Neural progenitor cell (in vitro differentiated cells): ENCODE measurements around the gene WDR31. TPM values are rescaled to one million over a fixed set of nuclear protein-coding genes. Genes with fewer than 3 reads are reported as not detected.

ENCODE experiments used
- DNase-seq: peaks from one replicate; pipeline ENCODE4 v3.0.0-alpha.2; 2016; ENCODE audit warnings: low spot score
- H2AFZ ChIP-seq: fragments of 200-600 bp; sonication (generic); replicated peaks from 2 replicates; pipeline ENCODE4 v1.6.1; 2016; ENCODE audit warnings: antibody characterized with exemption
- H3F3A ChIP-seq: fragments of 200-600 bp; sonication (generic); 2 replicates; pipeline ENCODE4 v1.6.1; 2016; ENCODE audit warnings: antibody characterized with exemption, low read depth
- H3K27ac ChIP-seq: fragments of 200-600 bp; sonication (generic); 2 replicates; pipeline ENCODE4 v1.5.1; 2016; ENCODE audit warnings: mild to moderate bottlenecking
- H3K27me3 ChIP-seq: fragments of 200-600 bp; sonication (generic); 2 replicates; pipeline ENCODE4 v1.6.1; 2016; ENCODE audit warnings: mild to moderate bottlenecking, moderate library complexity
- H3K36me3 ChIP-seq: fragments of 200-600 bp; sonication (generic); 2 replicates; pipeline ENCODE4 v1.5.1; 2016
- H3K4me1 ChIP-seq: fragments of 200-600 bp; sonication (generic); 2 replicates; pipeline ENCODE4 v1.6.1; 2016; ENCODE audit warnings: mixed run types
- H3K4me2 ChIP-seq: fragments of 200-600 bp; sonication (generic); 2 replicates; pipeline ENCODE4 v1.6.1; 2016
- H3K4me3 ChIP-seq: fragments of 200-600 bp; sonication (generic); 2 replicates; pipeline ENCODE4 v1.5.1; 2016
- H3K79me2 ChIP-seq: fragments of 200-600 bp; sonication (generic); 2 replicates; pipeline ENCODE4 v1.6.1; 2016; ENCODE audit warnings: low read depth
- H3K9ac ChIP-seq: fragments of 200-600 bp; sonication (generic); 2 replicates; pipeline ENCODE4 v1.6.1; 2016
- H3K9me3 ChIP-seq: fragments of 200-600 bp; sonication (generic); 2 replicates; pipeline ENCODE4 v1.5.1; 2016; ENCODE audit warnings: low read depth
- H4K20me1 ChIP-seq: fragments of 200-600 bp; sonication (generic); 2 replicates; pipeline ENCODE4 v1.6.1; 2016; ENCODE audit warnings: low read depth
- H3K27ac Mint-ChIP-seq: 3 replicates; pipeline ENCODE4 v1.8.0; 2021; ENCODE audit warnings: mixed read lengths
- H3K27me3 Mint-ChIP-seq: 2 replicates; pipeline ENCODE4 v1.8.0; 2022; ENCODE audit warnings: low read depth, mild to moderate bottlenecking, inconsistent platforms, moderate library complexity, mixed read lengths; ENCODE audit not compliant: insufficient read depth
- H3K36me3 Mint-ChIP-seq: 3 replicates; pipeline ENCODE4 v1.8.0; 2021; ENCODE audit warnings: mixed read lengths
- H3K4me1 Mint-ChIP-seq: 3 replicates; pipeline ENCODE4 v1.8.0; 2021; ENCODE audit warnings: mixed read lengths
- H3K4me3 Mint-ChIP-seq: 3 replicates; pipeline ENCODE4 v1.8.0; 2021; ENCODE audit warnings: mild to moderate bottlenecking, moderate library complexity, mixed read lengths
- H3K9me3 Mint-ChIP-seq: 3 replicates; pipeline ENCODE4 v1.8.0; 2020; ENCODE audit warnings: mixed read lengths
- EZH2 ChIP-seq: fragments of 200-600 bp; sonication (generic); IDR thresholded peaks from 2 replicates; pipeline ENCODE4 v1.6.1; 2017; ENCODE audit warnings: antibody characterized with exemption, mild to moderate bottlenecking, moderate library complexity
- EZH2phosphoT487 ChIP-seq: fragments of 200-600 bp; sonication (generic); IDR thresholded peaks from 2 replicates; pipeline ENCODE4 v1.6.1; 2017; ENCODE audit warnings: antibody characterized with exemption
- total RNA-seq: library from RNA; depleted of rRNA; stranded (reverse); fragments of >200 nt; gene quantifications from 2 replicates; pipeline ENCODE4 v1.2.3, GENCODE V29; 2015; ENCODE audit warnings: low replicate concordance
- TF ChIP-seq, protein P1 (sequence below): fragments of 200-600 bp; sonication (generic); IDR thresholded peaks from 2 replicates; pipeline ENCODE4 v1.5.1; 2017; ENCODE audit warnings: antibody characterized with exemption, mild to moderate bottlenecking

WDR31 gene
- total RNA-seq, 1 donor from 2014 or later = 3.2 TPM

GRCh38 chr9:113309204-113309813 is 30.8 kb downstream of the WDR31 start:
- H3K27me3 Mint-ChIP-seq = no peaks in the 10 kb centered on the region
- H3K27ac ChIP-seq = no peak overlapping the region
- no peak overlapping the region for H2AFZ ChIP-seq
- H3F3A ChIP-seq = no peaks in the 10 kb centered on the region
- no peaks in the 10 kb centered on the region for H3K36me3 Mint-ChIP-seq
- H3K4me2 ChIP-seq = no peak overlapping the region
- DNase-seq = peak; percentile 47
- no peaks in the 10 kb centered on the region for H4K20me1 ChIP-seq
- no peaks in the 10 kb centered on the region for H3K4me1 ChIP-seq
- no peak overlapping the region for H3K4me3 ChIP-seq
- no peaks in the 10 kb centered on the region for H3K9me3 ChIP-seq
- no peaks in the 10 kb centered on the region for H3K9me3 Mint-ChIP-seq
- no peaks in the 10 kb centered on the region for H3K79me2 ChIP-seq
- H3K9ac ChIP-seq = no peak overlapping the region
- H3K27me3 ChIP-seq = no peaks in the 10 kb centered on the region
- TF ChIP-seq, protein P1, sequence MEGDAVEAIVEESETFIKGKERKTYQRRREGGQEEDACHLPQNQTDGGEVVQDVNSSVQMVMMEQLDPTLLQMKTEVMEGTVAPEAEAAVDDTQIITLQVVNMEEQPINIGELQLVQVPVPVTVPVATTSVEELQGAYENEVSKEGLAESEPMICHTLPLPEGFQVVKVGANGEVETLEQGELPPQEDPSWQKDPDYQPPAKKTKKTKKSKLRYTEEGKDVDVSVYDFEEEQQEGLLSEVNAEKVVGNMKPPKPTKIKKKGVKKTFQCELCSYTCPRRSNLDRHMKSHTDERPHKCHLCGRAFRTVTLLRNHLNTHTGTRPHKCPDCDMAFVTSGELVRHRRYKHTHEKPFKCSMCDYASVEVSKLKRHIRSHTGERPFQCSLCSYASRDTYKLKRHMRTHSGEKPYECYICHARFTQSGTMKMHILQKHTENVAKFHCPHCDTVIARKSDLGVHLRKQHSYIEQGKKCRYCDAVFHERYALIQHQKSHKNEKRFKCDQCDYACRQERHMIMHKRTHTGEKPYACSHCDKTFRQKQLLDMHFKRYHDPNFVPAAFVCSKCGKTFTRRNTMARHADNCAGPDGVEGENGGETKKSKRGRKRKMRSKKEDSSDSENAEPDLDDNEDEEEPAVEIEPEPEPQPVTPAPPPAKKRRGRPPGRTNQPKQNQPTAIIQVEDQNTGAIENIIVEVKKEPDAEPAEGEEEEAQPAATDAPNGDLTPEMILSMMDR = peak; percentile 73
- TF ChIP-seq EZH2 = no peak
- H3K27ac Mint-ChIP-seq = no peak overlapping the region
- H3K4me3 Mint-ChIP-seq = no peak overlapping the region
- H3K36me3 ChIP-seq = no peaks in the 10 kb centered on the region
- H3K4me1 Mint-ChIP-seq = peaks cover 4% of the 10 kb centered on the region

GRCh38 chr9:113307396-113307975 is 32.6 kb downstream of the WDR31 start:
- Histone ChIP-seq H2AFZ (no peak overlapping the region), H3K36me3 (no peaks in the 10 kb centered on the region), H3K27me3 (no peaks in the 10 kb centered on the region), H3K4me3 (no peak overlapping the region), H3K4me2 (no peak overlapping the region), H3K27ac (no peak overlapping the region), H4K20me1 (no peaks in the 10 kb centered on the region), H3K79me2 (no peaks in the 10 kb centered on the region), H3K4me1 (peaks cover 7% of the 10 kb centered on the region), H3F3A (peaks cover 11% of the 10 kb centered on the region), H3K9ac (no peak overlapping the region), H3K9me3 (no peaks in the 10 kb centered on the region)
- Mint-ChIP-seq H3K4me1 (peaks cover 12% of the 10 kb centered on the region), H3K27ac (no peak overlapping the region), H3K36me3 (no peaks in the 10 kb centered on the region), H3K27me3 (no peaks in the 10 kb centered on the region), H3K4me3 (no peak overlapping the region), H3K9me3 (no peaks in the 10 kb centered on the region)
- no peak for DNase-seq
- TF ChIP-seq, protein P1 = no peak
- TF ChIP-seq EZH2phosphoT487 (no peak), EZH2 (no peak)

DNA sequence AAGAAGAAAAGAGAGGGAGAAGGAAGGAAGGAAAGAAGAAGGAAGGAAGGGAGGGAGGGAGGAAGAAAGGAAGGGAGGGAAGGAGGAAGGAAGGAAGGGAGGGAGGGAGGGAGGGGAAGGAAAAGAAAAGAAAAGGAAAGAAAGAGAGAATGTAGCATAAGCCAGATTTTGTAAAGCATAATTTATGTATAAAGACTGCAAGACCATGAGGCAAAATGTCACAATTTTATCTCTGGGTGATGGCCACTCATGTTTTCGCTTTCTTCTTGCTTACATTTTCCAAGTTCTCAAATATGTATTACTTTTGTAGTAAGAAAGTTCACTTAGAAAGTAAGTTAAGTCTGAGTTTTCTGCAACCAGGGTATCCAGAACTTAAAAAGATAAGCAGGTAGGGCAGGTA is 33.5 kb downstream of the WDR31 start:
- no peaks in the 10 kb centered on the region for H3K79me2 ChIP-seq
- Mint-ChIP-seq H3K27ac (no peak overlapping the region), H3K4me3 (no peak overlapping the region), H3K27me3 (no peaks in the 10 kb centered on the region), H3K36me3 (no peaks in the 10 kb centered on the region), H3K9me3 (no peaks in the 10 kb centered on the region), H3K4me1 (peaks cover 17% of the 10 kb centered on the region)
- no peak overlapping the region for H3K27ac ChIP-seq
- no peaks in the 10 kb centered on the region for H3K9me3 ChIP-seq
- no peak overlapping the region for H3K4me3 ChIP-seq
- H2AFZ ChIP-seq = no peak overlapping the region
- TF ChIP-seq, protein P1 = no peak
- no peak for TF ChIP-seq EZH2
- TF ChIP-seq EZH2phosphoT487 = no peak
- no peaks in the 10 kb centered on the region for H3K27me3 ChIP-seq
- H3K4me2 ChIP-seq = no peak overlapping the region
- peaks cover 11% of the 10 kb centered on the region for H3F3A ChIP-seq
- no peak overlapping the region for H3K9ac ChIP-seq
- H4K20me1 ChIP-seq = no peaks in the 10 kb centered on the region
- H3K36me3 ChIP-seq = no peaks in the 10 kb centered on the region
- H3K4me1 ChIP-seq = peaks cover 7% of the 10 kb centered on the region
- DNase-seq = no peak
